GM12864 (cell line): ENCODE data around the gene PTK6.

Source experiments
- DNase-seq: peaks from one replicate; pipeline ENCODE4 v3.0.0-alpha.2; 2011; ENCODE audit warnings: low read depth
- H3K4me3 ChIP-seq: 2 replicates; pipeline ENCODE4 v1.5.1; 2011; ENCODE audit warnings: mild to moderate bottlenecking, low read depth, low read length, control low read depth
- CTCF ChIP-seq: IDR thresholded peaks from 2 replicates; pipeline ENCODE4 v1.5.1; 2011; ENCODE audit warnings: low read depth, mild to moderate bottlenecking, moderate library complexity, low read length, control low read depth, inconsistent platforms; ENCODE audit errors: missing control alignments

Gene PTK6

GRCh38 chr20:63578224-63579016 is 41.2 kb upstream of the PTK6 start:
- peak; percentile 44 for TF ChIP-seq CTCF
- no peak overlapping the region for H3K4me3 ChIP-seq
- no peak for DNase-seq

GRCh38 chr20:63577317-63577894 is 40.2 kb upstream of the PTK6 start:
- TF ChIP-seq CTCF, result no peak
- no peak for DNase-seq
- no peak overlapping the region for H3K4me3 ChIP-seq

- no peak for TF ChIP-seq CTCF
- no peak for DNase-seq
- no peak overlapping the region for H3K4me3 ChIP-seq
Observed at GRCh38 chr20:63576311-63576710, 39.1 kb upstream of the PTK6 start.

GRCh38 chr20:63574829-63575743 is 37.9 kb upstream of the PTK6 start:
- TF ChIP-seq CTCF, result no peak
- H3K4me3 ChIP-seq, result no peak overlapping the region
- DNase-seq, result no peak

- peak within 1 kb of the TSS; percentile 86 for H3K4me3 ChIP-seq
- DNase-seq, result no peak
- TF ChIP-seq CTCF, result no peak
Observed at GRCh38 chr20:63574156-63574828, 37.1 kb upstream of the PTK6 start, which contains the start of gene HELZ2. Gene HELZ2 (minus strand): TSS chr20:63574239. CDS start chr20:63572385, 1,854 bp downstream.

GRCh38 chr20:63573647-63574131 is 36.5 kb upstream of the PTK6 start:
- DNase-seq, result no peak
- peak overlapping the region; percentile 86 for H3K4me3 ChIP-seq
- no peak for TF ChIP-seq CTCF
